GM15510 (cell line): ENCODE data around the gene DYRK4.

Source experiments
- POLR2A ChIP-seq: IDR thresholded peaks from 3 replicates; pipeline ENCODE4 v1.6.1; 2011; ENCODE audit warnings: borderline replicate concordance; ENCODE audit not compliant: insufficient read length; ENCODE audit errors: extremely low read depth

The DYRK4 gene

GRCh38 chr12:4553943-4554342, 8.1 kb upstream of the DYRK4 start:
- TF ChIP-seq POLR2A = no peak

- no peak for TF ChIP-seq POLR2A
Measured at GRCh38 chr12:4555804-4556203, 6.2 kb upstream of the DYRK4 start.

- TF ChIP-seq POLR2A = no peak
Measured at GRCh38 chr12:4556735-4557530, 5.1 kb upstream of the DYRK4 start.

GRCh38 chr12:4557586-4557985, 4.4 kb upstream of the DYRK4 start:
- TF ChIP-seq POLR2A = no peak

- no peak for TF ChIP-seq POLR2A
Measured at GRCh38 chr12:4558171-4558570, 3.8 kb upstream of the DYRK4 start.

- TF ChIP-seq POLR2A = no peak
Measured at GRCh38 chr12:4563336-4563735, 1.3 kb downstream of the DYRK4 start.

- no peak for TF ChIP-seq POLR2A
Measured at GRCh38 chr12:4564818-4565217, 2.8 kb downstream of the DYRK4 start.

GRCh38 chr12:4566474-4566873, 4.5 kb downstream of the DYRK4 start:
- TF ChIP-seq POLR2A = no peak

- no peak for TF ChIP-seq POLR2A
Measured at GRCh38 chr12:4567073-4567881, 5.3 kb downstream of the DYRK4 start.

GRCh38 chr12:4569261-4569660, 7.3 kb downstream of the DYRK4 start:
- TF ChIP-seq POLR2A = no peak

GRCh38 chr12:4572680-4573079, 10.7 kb downstream of the DYRK4 start:
- no peak for TF ChIP-seq POLR2A

GRCh38 chr12:4579305-4580102, 17.5 kb downstream of the DYRK4 start:
- no peak for TF ChIP-seq POLR2A

- no peak for TF ChIP-seq POLR2A
Measured at GRCh38 chr12:4580281-4580688, 18.3 kb downstream of the DYRK4 start.

GRCh38 chr12:4584281-4584680, 22.3 kb downstream of the DYRK4 start:
- no peak for TF ChIP-seq POLR2A

GRCh38 chr12:4584896-4585295, 22.9 kb downstream of the DYRK4 start:
- no peak for TF ChIP-seq POLR2A
